ENCODE results near the gene SLC22A23.
A peak's percentile ranks its signal among the peaks of the same experiment; 100 is the strongest.

Gene SLC22A23

DNA sequence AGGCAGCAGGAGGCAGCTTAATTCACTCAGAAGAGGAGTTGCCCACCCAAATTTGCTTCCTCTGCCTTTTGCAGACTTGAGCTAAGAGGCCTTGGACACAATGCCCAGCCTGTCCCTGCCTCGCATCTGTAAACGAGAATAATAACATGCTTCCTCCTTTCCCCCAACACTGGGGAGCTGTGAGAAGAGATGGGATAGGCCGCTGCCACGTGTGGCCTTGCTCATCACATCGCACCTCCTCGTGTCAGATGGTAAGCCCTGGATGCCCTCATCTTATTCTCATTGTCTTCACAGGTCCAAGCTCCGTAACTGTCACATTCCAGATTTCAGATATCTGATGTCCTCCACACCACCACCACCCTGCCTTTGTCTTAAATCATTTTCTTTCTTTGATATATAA is 216.3 kb downstream of the SLC22A23 start:
- no peak for DNase-seq (ENCODE audit: low spot score)

DNA sequence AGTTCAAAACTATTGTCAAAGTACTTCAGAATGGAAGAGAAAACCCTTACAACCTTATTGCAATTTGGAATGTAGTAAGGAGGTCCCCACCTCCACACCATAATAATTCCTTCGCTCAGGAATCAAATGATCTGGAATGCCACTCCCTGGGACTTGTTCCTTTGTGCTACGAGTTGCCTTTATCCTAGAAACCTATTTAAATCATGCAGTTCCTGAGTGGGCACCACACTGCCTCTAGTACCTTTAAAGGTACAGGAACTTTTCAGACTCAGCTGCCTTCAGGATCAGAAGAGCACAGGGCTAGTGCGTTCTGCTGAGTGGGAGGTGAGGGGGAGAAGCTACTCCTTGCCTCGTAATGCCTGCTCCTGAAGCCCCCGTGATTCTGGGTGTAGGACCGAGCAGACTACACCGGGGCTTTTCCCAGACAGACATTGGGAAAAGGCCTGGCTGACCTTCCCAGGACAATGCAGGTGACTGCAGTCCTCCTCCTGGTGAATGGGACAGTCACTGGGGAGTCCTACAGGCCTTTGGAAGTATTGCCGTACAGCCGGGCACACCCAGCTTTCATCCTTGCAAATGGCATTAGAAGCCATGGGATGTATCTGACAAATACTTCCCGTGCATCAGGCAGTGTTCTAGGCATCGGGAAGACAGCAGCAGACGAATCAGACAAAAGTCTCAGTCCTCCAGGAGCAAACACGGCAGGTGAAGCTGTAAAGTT is 217.6 kb downstream of the SLC22A23 start:
- peak; percentile 21 for DNase-seq (ENCODE audit: low spot score)

DNA sequence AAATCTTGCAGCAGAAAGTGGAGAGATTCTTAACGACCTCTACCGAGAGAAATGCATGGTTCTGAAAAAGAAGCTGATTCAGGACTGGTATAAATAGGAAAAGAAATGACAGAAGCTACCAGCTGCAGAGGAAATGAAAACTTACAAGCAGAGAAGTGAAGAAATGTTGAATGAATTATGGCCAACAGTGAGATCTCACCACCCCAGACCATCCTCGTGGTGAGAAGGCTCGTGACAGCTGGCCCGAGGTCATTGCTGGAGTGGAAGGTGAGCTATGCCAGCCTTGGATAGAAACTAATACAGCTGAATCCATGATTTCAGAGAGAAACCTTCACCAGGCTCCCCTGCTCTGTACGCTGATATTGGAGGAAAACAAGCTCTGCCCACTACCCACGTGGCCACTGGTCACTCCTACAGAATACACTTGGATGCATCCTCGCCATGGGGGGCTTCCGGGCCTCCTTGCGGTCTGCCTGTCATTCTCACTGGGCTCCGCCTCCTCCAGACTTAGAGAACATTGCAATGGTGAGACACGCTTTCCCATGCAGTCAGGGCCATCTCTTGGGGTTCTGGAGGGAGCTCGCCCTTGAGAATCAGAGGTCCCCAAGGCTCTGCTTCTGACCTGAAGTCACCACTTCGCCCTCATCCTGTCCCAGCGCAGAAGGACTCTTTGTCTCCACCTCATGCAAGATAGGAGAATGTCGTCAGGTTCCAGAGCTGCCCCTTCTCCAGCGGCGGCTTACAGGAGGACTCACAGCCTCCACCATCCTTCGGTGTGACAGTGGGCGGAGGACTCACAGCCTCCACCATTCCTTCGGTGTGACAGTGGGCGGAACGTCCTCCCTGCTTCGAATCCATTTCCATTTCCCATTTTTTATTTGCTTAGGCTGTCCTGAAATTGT is 218.8 kb downstream of the SLC22A23 start:
- DNase-seq (ENCODE audit: low spot score): no peak

DNA sequence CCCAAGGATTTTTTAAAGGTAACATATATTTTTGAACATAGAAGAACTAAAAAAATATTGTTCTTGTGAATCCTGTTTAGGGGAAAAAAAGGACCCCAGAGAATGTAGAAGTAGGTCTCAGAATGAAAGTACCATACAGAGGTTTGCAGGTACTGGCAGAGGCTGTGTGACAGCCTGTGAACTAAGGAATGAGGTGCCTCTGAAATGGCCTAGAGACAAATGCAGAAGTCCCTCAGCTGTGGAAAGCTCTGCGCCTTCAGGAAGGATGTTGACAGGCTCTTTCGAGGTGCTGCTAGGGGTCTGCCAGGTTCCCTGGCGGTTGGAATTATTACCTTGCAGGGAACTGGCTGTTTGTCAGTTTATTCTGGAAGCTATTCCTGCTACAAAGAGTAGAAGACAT is 220.8 kb downstream of the SLC22A23 start:
- no peak for DNase-seq (ENCODE audit: low spot score)

DNA sequence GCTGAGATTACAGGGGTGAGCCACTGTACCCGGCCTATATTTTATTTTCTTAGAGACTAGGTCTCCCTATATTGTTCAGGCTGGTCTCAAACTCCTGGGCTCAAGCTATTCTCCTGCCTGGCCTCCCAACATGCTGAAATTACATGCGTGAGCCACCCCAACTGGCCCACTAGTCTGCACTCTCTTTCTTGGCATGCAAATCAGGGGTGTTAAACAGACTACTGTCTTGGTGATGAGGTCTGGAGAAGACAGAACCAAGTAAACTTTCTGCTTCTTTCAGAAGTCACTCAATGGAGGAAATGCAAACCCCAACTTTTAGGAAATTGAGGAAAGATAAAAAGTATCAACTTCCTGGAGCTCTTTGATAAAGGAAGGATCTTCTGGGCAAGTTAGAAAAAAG is 221.4 kb downstream of the SLC22A23 start:
- DNase-seq (ENCODE audit: low spot score): no peak

DNA sequence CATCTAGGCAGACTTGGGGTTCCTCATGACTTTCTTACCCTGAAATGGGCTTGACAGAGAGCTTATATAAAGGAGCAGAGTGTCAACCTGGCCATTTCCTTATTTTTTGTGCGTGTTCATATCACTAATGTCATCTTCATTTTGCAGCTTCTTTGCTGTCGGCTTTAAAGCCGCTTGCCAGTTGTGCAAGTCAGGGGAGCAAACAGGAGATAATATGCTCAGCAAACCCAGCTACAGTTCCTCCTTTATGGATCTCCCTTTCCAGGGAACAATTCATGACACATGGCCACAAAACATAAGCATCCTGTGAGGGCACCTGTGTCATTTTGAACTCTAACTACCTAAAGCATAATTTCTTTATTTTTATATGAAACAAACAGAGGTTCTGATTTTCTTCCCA is 222.9 kb downstream of the SLC22A23 start:
- no peak for DNase-seq (ENCODE audit: low spot score)

DNA sequence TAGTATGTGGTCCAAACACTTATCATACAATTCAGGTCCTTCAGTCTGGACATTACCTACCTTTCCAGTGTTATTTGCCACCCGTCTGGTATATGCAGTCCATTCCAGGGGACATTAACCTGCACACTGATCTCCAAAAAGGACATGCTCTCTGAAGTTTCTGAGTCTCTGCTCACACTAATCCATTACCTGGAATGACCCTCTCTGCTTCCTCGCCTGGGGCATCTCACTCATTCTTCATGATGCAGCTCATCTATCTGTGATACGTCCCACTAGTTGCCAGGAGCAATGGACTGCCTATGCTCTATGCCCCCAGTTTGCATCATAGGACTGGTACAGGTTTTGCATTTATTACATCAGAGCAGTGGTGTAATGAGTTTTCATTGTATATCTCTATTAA is 223.5 kb downstream of the SLC22A23 start:
- DNase-seq (ENCODE audit: low spot score): no peak

DNA sequence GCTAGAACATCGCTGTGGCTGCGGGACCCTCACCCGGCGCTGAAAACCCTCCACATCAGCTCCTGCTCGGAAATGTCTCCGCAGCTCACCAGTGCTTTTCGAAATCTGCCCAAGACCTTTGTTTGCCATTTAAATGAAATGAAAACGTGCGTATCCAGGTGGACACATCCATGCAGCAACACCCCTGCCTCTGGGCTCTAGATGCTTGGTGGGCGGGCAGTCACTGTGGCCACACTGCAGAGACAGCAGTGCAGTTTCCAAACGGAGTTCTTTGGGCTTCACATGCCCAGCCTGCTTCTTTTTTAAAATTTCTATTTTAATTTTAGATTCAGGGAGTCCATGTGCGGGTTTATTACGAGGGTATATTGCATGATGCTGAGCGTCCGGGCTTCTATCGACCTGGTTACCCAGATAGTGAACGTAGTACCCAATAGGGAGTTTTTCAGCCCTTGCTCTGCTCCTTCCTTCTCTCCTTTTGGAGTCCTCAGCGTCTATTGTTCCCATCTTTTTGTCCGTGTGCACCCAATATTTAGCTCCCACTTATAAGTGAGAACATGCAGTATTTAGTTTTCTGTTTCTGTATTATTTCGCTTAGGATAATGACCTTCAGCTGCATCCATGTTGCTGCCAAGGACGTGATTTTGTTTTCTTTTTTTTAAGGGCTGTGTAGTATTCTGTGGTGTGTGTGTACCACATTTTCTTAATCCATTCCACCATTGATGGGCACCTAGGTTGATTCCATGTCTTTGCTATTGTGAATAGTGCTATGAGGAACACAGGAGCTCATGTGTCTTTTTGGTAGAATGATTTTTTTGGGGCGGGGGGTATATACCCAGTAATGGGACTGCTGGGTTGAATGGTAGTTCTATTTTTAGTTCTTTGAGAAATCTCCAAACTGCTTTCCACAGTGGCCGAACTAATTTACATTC is 224.6 kb downstream of the SLC22A23 start:
- no peak for DNase-seq (ENCODE audit: low spot score)

DNA sequence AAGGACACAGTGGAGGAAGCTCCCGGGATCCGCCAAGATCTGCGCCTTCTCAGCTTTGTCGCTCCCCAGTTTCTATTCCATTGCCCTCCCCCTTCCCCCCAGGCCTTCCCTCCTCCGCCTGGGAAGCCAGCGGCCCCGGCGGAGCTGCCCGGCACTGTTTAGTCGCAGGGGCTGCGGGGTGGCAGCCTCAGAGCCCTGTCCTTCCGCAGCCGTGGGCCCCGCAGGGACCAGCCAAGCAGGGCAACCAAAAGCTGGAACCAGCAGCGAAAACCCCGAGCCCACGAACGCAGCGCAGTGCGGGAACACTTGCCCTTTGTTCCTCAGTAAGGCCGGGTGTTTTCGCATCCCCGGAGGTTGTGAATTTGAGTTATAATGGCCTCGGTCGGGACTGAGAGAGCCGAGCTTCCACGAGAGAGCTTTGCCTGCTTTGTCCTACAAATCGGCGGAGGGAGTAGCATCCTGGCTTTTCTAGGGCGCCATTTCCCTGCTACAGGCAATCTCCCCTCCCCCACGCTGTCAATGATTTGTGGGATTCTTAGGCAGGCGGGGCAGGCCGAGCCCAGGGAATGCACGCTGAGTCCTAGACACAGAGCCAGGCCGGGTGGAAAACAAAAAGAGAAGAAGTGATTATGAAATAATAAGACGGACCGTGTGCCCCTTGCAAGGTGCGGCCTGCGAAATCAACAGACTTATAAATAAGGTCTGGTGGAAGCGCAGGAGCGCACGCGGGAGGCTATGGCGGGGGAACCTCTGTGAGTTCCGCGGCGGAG is 225.4 kb downstream of the SLC22A23 start:
- no peak for DNase-seq (ENCODE audit: low spot score)

DNA sequence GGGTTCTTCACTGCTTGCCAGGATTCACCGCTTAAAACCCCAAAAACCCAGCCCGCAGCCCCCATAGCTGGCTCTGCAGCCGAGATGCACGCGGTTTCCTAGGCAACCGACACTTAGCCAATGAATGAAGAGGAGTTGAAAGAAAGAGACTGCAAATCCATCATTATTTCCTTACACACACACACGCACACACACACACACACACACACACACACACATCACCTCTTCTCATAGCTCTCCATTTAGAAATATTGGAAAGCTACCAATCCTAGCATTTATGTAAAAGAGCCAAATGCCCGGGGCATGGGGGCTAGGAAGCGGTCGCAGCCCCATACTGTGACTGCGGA is 226.0 kb downstream of the SLC22A23 start:
- no peak for DNase-seq (ENCODE audit: low spot score)

DNA sequence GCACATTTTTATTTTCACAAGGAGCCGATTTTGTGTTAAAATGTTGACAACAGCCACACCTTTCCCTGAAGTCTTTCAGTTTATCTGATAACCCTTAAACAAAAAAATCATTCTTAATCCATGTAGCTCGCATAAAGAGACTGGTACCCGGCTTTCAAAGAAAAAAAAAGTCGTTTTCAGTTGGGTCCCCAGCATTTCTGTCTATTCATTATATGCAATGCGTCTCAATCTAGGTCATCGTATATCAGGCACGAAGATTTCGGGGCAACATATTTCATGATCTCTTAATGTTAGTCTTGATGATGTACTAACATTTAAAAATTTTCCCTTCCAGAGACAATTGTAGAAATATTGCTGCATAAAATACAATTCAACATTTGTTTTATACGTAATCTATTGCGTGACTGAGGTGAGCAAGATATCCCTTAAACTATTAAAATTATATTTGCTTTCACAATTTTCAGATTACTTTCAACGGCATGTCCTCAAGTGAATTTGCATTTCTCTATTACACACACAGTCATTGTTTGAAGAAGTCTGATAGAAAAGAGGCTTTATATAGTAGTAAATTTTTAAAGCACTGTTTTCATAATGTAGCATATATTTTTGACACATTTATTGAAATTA is 226.5 kb downstream of the SLC22A23 start:
- DNase-seq (ENCODE audit: low spot score): no peak

DNA sequence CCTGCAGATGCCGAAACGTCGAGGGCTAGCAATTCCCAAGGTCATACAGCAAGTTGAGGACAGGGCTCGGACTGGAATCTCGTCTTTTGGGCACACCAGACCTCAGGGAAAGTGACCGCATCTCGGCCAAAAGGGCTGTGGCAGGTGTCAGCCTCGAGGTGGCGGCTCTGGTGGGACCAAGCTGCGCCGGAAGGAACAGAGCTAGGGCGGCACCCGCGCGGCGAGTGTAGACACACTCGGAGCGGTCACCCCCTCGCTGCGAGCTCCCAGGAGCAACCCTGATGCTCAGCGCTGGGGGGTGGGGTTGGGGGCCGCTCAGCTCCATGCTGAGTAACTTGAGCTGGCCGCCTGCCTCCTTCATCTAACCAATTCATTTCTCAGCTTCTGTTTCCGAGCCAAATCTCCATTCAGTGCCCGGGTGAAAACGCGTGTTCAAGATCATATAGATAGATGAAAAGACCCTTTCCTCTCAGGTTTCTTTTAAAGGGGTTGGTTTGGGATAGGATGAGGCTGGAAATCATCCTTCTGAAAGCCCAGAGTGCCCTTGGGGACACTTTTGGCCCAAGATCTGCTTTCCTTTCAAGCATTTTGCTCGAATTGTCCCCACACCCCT is 227.2 kb downstream of the SLC22A23 start:
- no peak for DNase-seq (ENCODE audit: low spot score)

DNA sequence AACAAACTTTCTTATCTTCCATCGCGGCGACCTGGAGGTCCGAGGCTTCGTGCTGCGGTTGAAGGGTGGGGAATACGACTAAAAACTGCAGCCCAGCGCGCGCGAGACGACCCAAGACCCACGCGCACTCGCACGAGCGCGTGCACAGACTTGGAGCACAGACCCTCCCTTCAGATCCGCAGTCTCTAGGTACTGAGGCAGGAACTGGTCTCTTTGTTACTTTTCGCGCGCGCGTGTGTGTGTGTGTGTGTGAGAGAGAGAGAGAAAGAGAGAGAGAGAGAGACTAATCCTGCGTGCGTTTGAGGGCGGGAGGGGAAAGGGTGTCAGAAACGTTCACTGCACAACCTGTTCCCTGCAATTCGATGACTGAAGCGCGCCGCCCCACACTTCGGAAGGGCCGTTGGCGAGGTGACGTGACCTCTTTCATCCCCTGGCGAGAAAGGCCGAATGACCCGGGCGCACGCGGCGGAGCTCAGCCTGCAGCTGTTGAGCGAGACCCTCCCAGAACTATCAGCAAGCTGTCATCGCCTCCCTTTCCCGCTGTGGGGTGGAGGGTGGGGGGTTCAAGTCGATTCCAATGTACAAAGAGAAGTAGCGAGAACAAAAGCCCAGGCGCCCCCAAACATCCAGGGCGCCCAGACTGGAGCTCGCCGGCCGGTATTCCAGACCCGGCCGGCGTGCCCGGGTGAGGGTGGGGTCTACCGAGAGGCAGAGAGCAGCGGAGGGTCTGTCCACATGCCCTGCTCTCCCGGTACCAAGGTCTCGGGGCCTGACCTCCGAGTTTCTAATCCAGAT is 227.9 kb downstream of the SLC22A23 start:
- DNase-seq (ENCODE audit: low spot score): no peak

DNA sequence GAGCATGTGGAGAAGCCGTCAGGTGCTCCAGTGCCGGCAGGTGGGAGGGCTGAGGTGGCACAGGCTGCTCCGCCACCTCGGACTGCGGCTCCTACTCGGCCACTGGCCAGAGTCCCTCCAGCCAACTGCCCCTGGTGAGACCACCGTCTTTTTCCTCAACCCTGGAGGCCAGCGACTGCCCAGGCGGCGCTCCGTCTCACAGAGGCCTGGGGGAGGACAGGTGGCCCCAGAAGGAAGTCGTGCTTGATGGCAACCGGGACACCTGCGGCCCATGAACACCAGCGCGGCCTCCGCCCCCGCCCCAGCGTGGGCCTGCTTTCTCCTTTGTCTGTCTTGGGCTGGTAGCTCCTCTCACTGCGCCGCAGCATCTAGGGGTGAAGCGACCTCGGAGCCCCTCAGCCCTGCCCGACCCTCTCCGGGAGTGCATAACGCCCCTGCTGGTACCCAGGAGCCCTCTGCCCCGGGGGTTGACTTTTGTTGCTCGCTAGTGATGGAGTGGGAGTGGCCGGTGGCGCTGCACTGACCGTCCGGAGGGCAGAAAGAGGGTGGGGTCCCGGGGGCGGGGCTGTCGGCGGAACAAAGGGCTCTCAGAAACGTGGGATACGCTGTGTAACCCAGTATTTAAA is 228.7 kb downstream of the SLC22A23 start:
- DNase-seq (ENCODE audit: low spot score): no peak

DNA sequence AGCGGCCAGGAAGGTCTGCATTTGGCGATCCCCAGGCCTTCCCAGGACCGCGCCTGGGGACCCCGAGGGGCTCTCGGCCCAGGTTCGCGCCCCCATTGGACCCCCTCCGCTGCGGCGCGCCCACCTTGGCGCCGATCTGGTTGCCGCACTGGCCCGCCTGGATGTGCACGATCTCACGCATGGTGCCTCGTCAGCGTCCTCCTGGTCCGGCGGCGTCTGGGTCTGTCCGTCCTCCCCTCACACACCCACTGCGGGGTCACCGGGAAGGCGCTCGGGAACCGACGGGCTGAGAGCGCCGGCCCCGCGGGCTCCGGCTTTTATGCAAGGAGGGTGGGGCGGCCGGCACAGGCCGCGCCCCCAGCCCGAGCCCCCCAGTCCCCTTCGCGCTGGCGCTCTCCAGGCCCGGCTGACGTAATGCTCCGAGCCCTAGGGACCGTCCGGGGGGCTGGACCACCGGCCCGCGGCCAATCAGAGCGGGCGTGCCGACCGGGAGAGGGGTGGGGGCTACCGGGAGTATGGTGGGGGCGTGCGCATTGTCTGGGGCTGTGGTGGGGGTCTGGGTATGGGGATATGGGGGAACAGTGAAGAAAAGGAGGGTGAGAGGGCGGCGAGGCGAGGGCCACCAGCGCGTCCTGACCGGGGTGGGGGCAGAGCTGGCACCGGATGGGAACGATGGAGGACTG is 229.3 kb downstream of the SLC22A23 start, which contains the start of gene TUBB2B:
Gene TUBB2B, minus strand, starts transcription at position 291 of the 683 bp plus-strand sequence. Its CDS starts 110 bp downstream, at position 181.
- DNase-seq (ENCODE audit: low spot score): no peak

DNA sequence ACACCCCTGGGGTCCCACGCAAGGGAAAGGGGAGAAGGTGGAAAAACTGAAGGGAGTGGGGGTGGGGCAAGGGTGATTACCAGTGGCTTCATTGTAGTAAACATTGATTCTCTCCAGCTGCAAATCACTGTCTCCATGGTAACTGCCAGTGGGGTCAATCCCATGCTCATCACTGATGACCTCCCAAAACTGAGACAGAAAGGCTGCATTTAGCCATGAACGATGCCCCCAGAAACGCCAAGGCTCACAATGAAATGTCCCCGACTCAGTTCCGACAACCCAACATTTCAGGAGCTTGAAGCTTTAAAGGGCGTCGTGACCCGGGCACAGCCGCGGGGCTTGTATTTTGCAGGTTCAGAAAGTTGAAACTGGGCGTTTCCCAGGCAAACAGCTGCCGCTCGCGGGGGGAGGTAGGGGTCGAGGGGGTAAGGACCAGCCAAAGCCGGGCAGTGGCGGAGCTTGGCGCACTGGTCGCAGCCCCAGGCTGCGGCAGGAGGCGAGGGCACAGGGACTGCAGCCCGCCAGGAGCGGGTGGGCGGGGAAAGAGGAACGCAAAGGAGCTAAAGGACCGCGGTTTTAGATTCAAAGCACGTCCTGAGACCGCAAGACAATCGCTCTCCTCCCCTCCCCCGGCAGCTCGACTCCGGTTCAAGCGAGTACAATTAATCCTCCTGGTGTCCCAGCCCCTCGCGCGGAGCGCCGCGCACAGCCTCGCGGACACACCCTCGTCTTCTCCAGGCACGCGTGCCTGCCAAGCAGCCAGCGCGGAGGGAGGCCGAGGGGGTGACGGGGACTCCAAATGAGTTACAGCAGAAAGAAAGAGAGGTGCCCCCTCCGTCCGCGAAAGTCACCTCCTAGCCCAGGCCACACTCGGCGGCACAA is 230.1 kb downstream of the SLC22A23 start:
- no peak for DNase-seq (ENCODE audit: low spot score)

DNA sequence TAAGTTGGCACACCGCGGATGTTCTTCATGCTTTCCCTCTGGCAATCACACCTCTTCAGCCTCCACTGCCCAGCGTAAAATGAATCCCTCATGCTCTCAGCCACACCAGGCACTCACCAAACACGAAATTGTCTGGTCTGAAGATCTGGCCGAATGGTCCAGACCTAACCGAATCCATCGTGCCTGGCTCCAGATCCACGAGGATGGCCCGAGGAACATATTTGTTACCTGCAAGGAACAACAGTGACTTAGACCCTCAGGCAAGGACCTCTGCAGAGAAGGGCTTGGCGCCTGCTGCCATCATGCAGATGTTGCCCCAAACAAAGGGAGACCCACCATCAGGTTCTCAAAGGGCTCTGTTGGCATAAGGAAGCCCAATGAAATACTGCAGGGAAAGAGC is 230.8 kb downstream of the SLC22A23 start:
- DNase-seq (ENCODE audit: low spot score): no peak

Measured in RKO (cell line).